ENCODE data around the gene JAKMIP3. TPM values are rescaled to one million over a fixed set of nuclear protein-coding genes. Genes with fewer than 3 reads are reported as not detected.

Gene JAKMIP3
- total and polyA plus RNA-seq, 2 donors (not counting 1 experiment from before 2014, with no cell fraction given), result 0.17 to 0.21 TPM

- intact Hi-C loops (cut with micrococcal nuclease), result no loop called here
- ChIA-PET CTCF (no interaction called here), POLR2A (no interaction called here)
- Histone ChIP-seq H2AFZ (ENCODE audit: insufficient read depth, low read depth, low read length, poor library complexity, severe bottlenecking) (no peak overlapping the region), H3K4me3 (ENCODE audit: control extremely low read depth in 1 of 5, extremely low read depth in 1 of 5, insufficient read depth in 1 of 5, low read depth in 2 of 5, low read length in 4 of 5) (no peak overlapping the region), H3K4me1 (ENCODE audit: control insufficient read depth in 2 of 2, insufficient read depth in 2 of 2, low read length in 2 of 2) (no peaks in the 10 kb centered on the region), H3K27me3 (replicated peaks in 1 of 4; ENCODE audit: control extremely low read depth in 1 of 4, control insufficient read depth in 3 of 4, insufficient read depth in 4 of 4, low read length in 3 of 4) (no peaks in the 10 kb centered on the region), H3K79me2 (ENCODE audit: control insufficient read depth, insufficient read depth, low read length) (no peaks in the 10 kb centered on the region), H3K9ac (ENCODE audit: low read length) (no peak overlapping the region), H3K4me2 (replicated peaks; ENCODE audit: low read depth, low read length, poor library complexity, severe bottlenecking) (no peak overlapping the region), H4K20me1 (ENCODE audit: control insufficient read depth, insufficient read depth, low read length, poor library complexity, severe bottlenecking) (no peaks in the 10 kb centered on the region), H3K36me3 (replicated peaks in 1 of 2; ENCODE audit: control extremely low read depth in 1 of 2, control insufficient read depth in 1 of 2, extremely low read depth in 1 of 2, insufficient read depth in 2 of 2, low read length in 1 of 2) (no peaks in the 10 kb centered on the region), H3K9me3 (ENCODE audit: control extremely low read depth in 1 of 3, control insufficient read depth in 2 of 3, insufficient read depth in 1 of 3, low read length in 2 of 3) (peaks cover 0 to 4% (median 0%) of the 10 kb centered on the region in 3 donors), H3K27ac (ENCODE audit: low read length in 2 of 2) (no peak overlapping the region)
- WGBS (ENCODE audit: insufficient coverage), result 89% methylated on average over 20 of the region's 20 CpGs
- Mint-ChIP-seq H3K4me1 (no peaks in the 10 kb centered on the region), H3K27me3 (no peaks in the 10 kb centered on the region), H3K9me3 (ENCODE audit: insufficient read depth) (no peaks in the 10 kb centered on the region), H3K4me3 (no peak overlapping the region), H3K27ac (no peak overlapping the region)
- ATAC-seq (ENCODE audit: low read depth) (no peak), DNase-seq (no peak)
- TF ChIP-seq EZH2 (IDR thresholded peaks at IDR 0.05; ENCODE audit: borderline replicate concordance, insufficient read depth, low read depth, low read length, poor library complexity, severe bottlenecking), result no peak
- TF ChIP-seq, protein P1, sequence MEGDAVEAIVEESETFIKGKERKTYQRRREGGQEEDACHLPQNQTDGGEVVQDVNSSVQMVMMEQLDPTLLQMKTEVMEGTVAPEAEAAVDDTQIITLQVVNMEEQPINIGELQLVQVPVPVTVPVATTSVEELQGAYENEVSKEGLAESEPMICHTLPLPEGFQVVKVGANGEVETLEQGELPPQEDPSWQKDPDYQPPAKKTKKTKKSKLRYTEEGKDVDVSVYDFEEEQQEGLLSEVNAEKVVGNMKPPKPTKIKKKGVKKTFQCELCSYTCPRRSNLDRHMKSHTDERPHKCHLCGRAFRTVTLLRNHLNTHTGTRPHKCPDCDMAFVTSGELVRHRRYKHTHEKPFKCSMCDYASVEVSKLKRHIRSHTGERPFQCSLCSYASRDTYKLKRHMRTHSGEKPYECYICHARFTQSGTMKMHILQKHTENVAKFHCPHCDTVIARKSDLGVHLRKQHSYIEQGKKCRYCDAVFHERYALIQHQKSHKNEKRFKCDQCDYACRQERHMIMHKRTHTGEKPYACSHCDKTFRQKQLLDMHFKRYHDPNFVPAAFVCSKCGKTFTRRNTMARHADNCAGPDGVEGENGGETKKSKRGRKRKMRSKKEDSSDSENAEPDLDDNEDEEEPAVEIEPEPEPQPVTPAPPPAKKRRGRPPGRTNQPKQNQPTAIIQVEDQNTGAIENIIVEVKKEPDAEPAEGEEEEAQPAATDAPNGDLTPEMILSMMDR (IDR thresholded peaks at IDR 0.05), result no peak
Measured at GRCh38 chr10:132111871-132112341, 46.2 kb downstream of the JAKMIP3 start.

GRCh38 chr10:132112611-132113010 is 46.9 kb downstream of the JAKMIP3 start:
- H3K79me2 ChIP-seq (ENCODE audit: control insufficient read depth, insufficient read depth, low read length), result no peaks in the 10 kb centered on the region
- H3K36me3 ChIP-seq (replicated peaks in 1 of 2; ENCODE audit: control extremely low read depth in 1 of 2, control insufficient read depth in 1 of 2, extremely low read depth in 1 of 2, insufficient read depth in 2 of 2, low read length in 1 of 2), result no peaks in the 10 kb centered on the region

More at GRCh38 chr10:132112611-132113010, 46.9 kb downstream of the JAKMIP3 start:
- Histone ChIP-seq H3K9ac (ENCODE audit: low read length) (no peak overlapping the region), H3K4me3 (ENCODE audit: control extremely low read depth in 1 of 5, extremely low read depth in 1 of 5, insufficient read depth in 1 of 5, low read depth in 2 of 5, low read length in 4 of 5) (no peak overlapping the region), H3K27me3 (replicated peaks in 1 of 4; ENCODE audit: control extremely low read depth in 1 of 4, control insufficient read depth in 3 of 4, insufficient read depth in 4 of 4, low read length in 3 of 4) (no peaks in the 10 kb centered on the region), H3K4me1 (ENCODE audit: control insufficient read depth in 2 of 2, insufficient read depth in 2 of 2, low read length in 2 of 2) (no peaks in the 10 kb centered on the region), H4K20me1 (ENCODE audit: control insufficient read depth, insufficient read depth, low read length, poor library complexity, severe bottlenecking) (no peaks in the 10 kb centered on the region), H2AFZ (ENCODE audit: insufficient read depth, low read depth, low read length, poor library complexity, severe bottlenecking) (no peak overlapping the region), H3K4me2 (replicated peaks; ENCODE audit: low read depth, low read length, poor library complexity, severe bottlenecking) (no peak overlapping the region), H3K27ac (ENCODE audit: low read length in 2 of 2) (no peak overlapping the region), H3K9me3 (ENCODE audit: control extremely low read depth in 1 of 3, control insufficient read depth in 2 of 3, insufficient read depth in 1 of 3, low read length in 2 of 3) (peaks cover 0 to 4% (median 0%) of the 10 kb centered on the region in 3 donors)
- no peak for ATAC-seq (ENCODE audit: low read depth)
- ChIA-PET POLR2A (no interaction called here), CTCF (no interaction called here)
- Mint-ChIP-seq H3K27me3 (no peaks in the 10 kb centered on the region), H3K9me3 (ENCODE audit: insufficient read depth) (no peaks in the 10 kb centered on the region), H3K4me3 (no peak overlapping the region), H3K27ac (no peak overlapping the region), H3K4me1 (no peaks in the 10 kb centered on the region)
- DNase-seq, result no peak
- 89% methylated on average over 10 of the region's 10 CpGs for WGBS (ENCODE audit: insufficient coverage)
- intact Hi-C loops (cut with micrococcal nuclease), result no loop called here
- TF ChIP-seq, protein P1 (IDR thresholded peaks at IDR 0.05), result no peak
- no peak for TF ChIP-seq EZH2 (IDR thresholded peaks at IDR 0.05; ENCODE audit: borderline replicate concordance, insufficient read depth, low read depth, low read length, poor library complexity, severe bottlenecking)
